CD14-positive monocyte (primary cell): Measurements from ENCODE around the gene SNN. TPM values are rescaled to one million over a fixed set of nuclear protein-coding genes. Genes with fewer than 3 reads are reported as not detected.

Source experiments
- DNase-seq, 3 donors: peaks; one replicate each; pipeline ENCODE4 v3.0.0-alpha.2; 2011 to 2022
- H2AFZ ChIP-seq: 2 replicates; pipeline ENCODE4 v1.6.0; 2012; ENCODE audit warnings: mild to moderate bottlenecking, low read depth, low read length, inconsistent platforms; ENCODE audit not compliant: insufficient read depth, poor library complexity, severe bottlenecking
- H3K27ac ChIP-seq, 2 donors: 1 replicate in 1 of 2; 2 replicates in 1 of 2; pipeline ENCODE4 v1.5.1; 2012 to 2013; ENCODE audit warnings: low read length in 2 of 2, control low read depth in 1 of 2, inconsistent platforms in 1 of 2, low read depth in 1 of 2, mild to moderate bottlenecking in 1 of 2
- H3K27me3 ChIP-seq, 2 donors: one replicate each; pipeline versions ENCODE4 v1.6.0 to v1.6.1; 2011 to 2013; ENCODE audit warnings: low read length in 2 of 2; ENCODE audit not compliant: control insufficient read depth in 2 of 2, insufficient read depth in 2 of 2
- H3K36me3 ChIP-seq, 2 donors: replicated peaks in 1 of 2; 1 replicate in 1 of 2; 2 replicates in 1 of 2; pipeline versions ENCODE4 v1.5.1 to v1.6.1; 2012 to 2013; ENCODE audit warnings: low read length in 2 of 2, control low read depth in 1 of 2, inconsistent platforms in 1 of 2, mild to moderate bottlenecking in 1 of 2; ENCODE audit not compliant: insufficient read depth in 2 of 2, control insufficient read depth in 1 of 2
- H3K4me1 ChIP-seq, 2 donors: 1 replicate in 1 of 2; 2 replicates in 1 of 2; pipeline versions ENCODE4 v1.5.1 to v1.6.1; 2012 to 2013; ENCODE audit warnings: low read length in 2 of 2, control low read depth in 1 of 2, inconsistent platforms in 1 of 2, mild to moderate bottlenecking in 1 of 2, moderate library complexity in 1 of 2; ENCODE audit not compliant: insufficient read depth in 2 of 2, control insufficient read depth in 1 of 2
- H3K4me2 ChIP-seq: replicated peaks from 2 replicates; pipeline ENCODE3; 2012; ENCODE audit warnings: low read length, moderate library complexity, mild to moderate bottlenecking; ENCODE audit not compliant: poor library complexity, severe bottlenecking; ENCODE audit errors: extremely low read depth
- H3K4me3 ChIP-seq, 3 experiments: fragments of 200-600 bp in 1 of 3; sonication (generic) in 1 of 3; replicated peaks in 1 of 3; 1 replicate in 2 of 3; 2 replicates in 1 of 3; pipeline ENCODE4 v1.5.1; 2011 to 2013; ENCODE audit warnings: low read length in 3 of 3, mild to moderate bottlenecking in 3 of 3, control low read depth in 2 of 3, low read depth in 2 of 3, inconsistent platforms in 1 of 3, moderate library complexity in 1 of 3
- H3K79me2 ChIP-seq: 2 replicates; pipeline ENCODE4 v1.6.0; 2012; ENCODE audit warnings: mild to moderate bottlenecking, control low read depth, inconsistent platforms, low read length, moderate library complexity; ENCODE audit not compliant: insufficient read depth
- H3K9ac ChIP-seq: 2 replicates; pipeline ENCODE4 v1.6.0; 2017; ENCODE audit warnings: low read length, mild to moderate bottlenecking; ENCODE audit not compliant: insufficient read depth, poor library complexity, severe bottlenecking
- H3K9me3 ChIP-seq, 2 donors: replicated peaks in 1 of 2; 1 replicate in 1 of 2; 2 replicates in 1 of 2; pipeline versions ENCODE4 v1.5.1 to v1.6.1; 2012 to 2013; ENCODE audit warnings: low read length in 2 of 2, control low read depth in 1 of 2; ENCODE audit not compliant: control insufficient read depth in 1 of 2, insufficient read depth in 1 of 2
- H4K20me1 ChIP-seq: 2 replicates; pipeline ENCODE4 v1.6.0; 2012; ENCODE audit warnings: mild to moderate bottlenecking, low read length, control low read depth, moderate library complexity; ENCODE audit not compliant: insufficient read depth
- H3K27ac Mint-ChIP-seq, 7 donors: one replicate each; pipeline ENCODE4 v1.8.0; 2020; ENCODE audit warnings: mild to moderate bottlenecking in 7 of 7, mixed read lengths in 7 of 7, moderate library complexity in 6 of 7, inconsistent platforms in 2 of 7
- H3K27me3 Mint-ChIP-seq, 3 donors: one replicate each; pipeline ENCODE4 v1.8.0; 2021 to 2022; ENCODE audit warnings: low read depth in 3 of 3, mild to moderate bottlenecking in 3 of 3, mixed read lengths in 3 of 3, moderate library complexity in 3 of 3, inconsistent platforms in 1 of 3
- H3K36me3 Mint-ChIP-seq, 2 donors: one replicate each; pipeline ENCODE4 v1.8.0; 2020; ENCODE audit warnings: mixed read lengths in 2 of 2, inconsistent platforms in 1 of 2, mild to moderate bottlenecking in 1 of 2
- H3K4me1 Mint-ChIP-seq: one replicate; pipeline ENCODE4 v1.8.0; 2020; ENCODE audit warnings: mild to moderate bottlenecking, mixed read lengths
- H3K4me3 Mint-ChIP-seq, 2 donors: one replicate each; pipeline ENCODE4 v1.8.0; 2020; ENCODE audit warnings: mild to moderate bottlenecking in 2 of 2, mixed read lengths in 2 of 2, moderate library complexity in 1 of 2
- H3K9me3 Mint-ChIP-seq, 7 donors: one replicate each; pipeline ENCODE4 v1.8.0; 2020 to 2022; ENCODE audit warnings: mixed read lengths in 7 of 7, mild to moderate bottlenecking in 6 of 7, moderate library complexity in 6 of 7, inconsistent platforms in 2 of 7
- CTCF ChIP-seq: fragments of 200-600 bp; IDR thresholded peaks from one replicate; pipeline ENCODE4 v1.8.0; 2022; ENCODE audit warnings: antibody characterized with exemption, mild to moderate bottlenecking
- WGBS: methylation state at CpG from one replicate; pipeline ENCODE4 v1.1.5; 2013; ENCODE audit warnings: missing lambda C conversion rate; ENCODE audit not compliant: insufficient coverage; 5-methylcytosine and 5-hydroxymethylcytosine counted together
- intact Hi-C, 2 donors: fragments of 100-400 bp; cut with micrococcal nuclease; formaldehyde crosslinking; loops; one replicate each; pipeline versions ENCODE4 v1.15.0 to v1.15.1; 2023
- polyA plus RNA-seq, 3 donors: library from polyadenylated mRNA; depleted of rRNA in 1 of 3; unstranded in 2 of 3; stranded (reverse) in 1 of 3; fragments of 300-500 nt in 2 of 3; fragments of >200 nt in 1 of 3; fragmentation: Illumina TruSeq in 2 of 3; gene quantifications; 1 replicate in 2 of 3; 2 replicates in 1 of 3; pipeline ENCODE4 v1.2.3, GENCODE V29; 2012 to 2021

The SNN gene
- polyA plus RNA-seq, 3 donors: 89.4 to 111 (median 91.7) TPM

DNA sequence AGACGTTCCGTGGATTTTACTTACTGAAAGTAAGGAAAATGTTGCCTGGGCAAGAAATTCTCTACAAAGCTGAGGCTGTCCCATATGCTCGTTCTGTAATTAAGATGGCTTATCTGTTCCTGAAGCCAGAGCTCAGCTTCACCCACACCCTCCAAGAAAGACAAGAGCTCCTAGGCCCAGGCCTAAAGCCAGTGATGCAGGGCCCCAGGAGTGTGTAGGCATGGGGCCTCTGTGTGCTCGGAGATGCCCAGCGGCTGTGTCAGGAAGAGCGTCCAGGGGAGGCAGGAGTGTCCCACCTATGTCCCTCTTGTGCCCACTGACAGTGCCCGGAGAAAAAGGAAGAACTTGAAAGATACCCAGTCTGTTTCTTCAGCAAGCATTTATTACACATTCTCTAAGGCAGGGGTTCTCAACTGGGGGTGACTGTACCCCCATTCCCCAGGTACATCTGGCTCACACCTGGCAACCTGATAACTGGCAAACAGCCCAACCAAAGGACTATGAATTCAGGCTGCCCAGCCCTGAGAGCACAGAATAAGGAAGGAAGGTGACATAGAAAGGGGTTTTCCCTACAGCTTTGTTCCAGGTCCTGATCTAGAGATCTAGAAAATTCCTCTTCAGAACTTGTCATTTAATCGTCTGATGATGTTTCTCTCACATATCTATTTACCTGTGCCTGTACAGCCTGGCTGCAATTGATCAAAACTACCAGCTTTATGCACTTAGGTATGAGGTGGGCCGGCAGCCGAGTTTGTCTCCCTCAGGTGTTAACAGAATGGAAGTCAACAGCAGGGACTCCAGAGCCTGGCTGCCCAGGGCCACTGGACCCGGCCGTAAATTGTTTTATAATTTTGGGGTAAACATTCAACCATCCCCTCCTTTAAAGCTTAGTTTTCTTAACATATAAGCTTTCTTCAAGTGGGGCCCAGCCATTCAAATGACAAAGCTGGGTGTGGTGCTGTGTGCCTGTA, 12.0 kb downstream of the SNN start:
- no peak overlapping the region for H3K4me3 Mint-ChIP-seq
- Histone ChIP-seq H3K4me3 (no peak overlapping the region), H3K79me2 (peaks cover 42% of the 10 kb centered on the region), H4K20me1 (peaks cover 74% of the 10 kb centered on the region), H3K4me1 (peaks cover 62 to 74% of the 10 kb centered on the region in 2 donors), H3K27me3 (no peaks in the 10 kb centered on the region), H2AFZ (no peak overlapping the region), H3K4me2 (no peak overlapping the region), H3K36me3 (peaks cover 62 to 84% of the 10 kb centered on the region in 2 donors), H3K27ac (no peak overlapping the region), H3K9me3 (no peaks in the 10 kb centered on the region), H3K9ac (no peak overlapping the region)
- DNase-seq: peak in 2 of 3 donors; percentile 24 to 50
- peaks cover 75% of the 10 kb centered on the region for H3K4me1 Mint-ChIP-seq
- 98% methylated on average over 5 of the region's 12 CpGs for WGBS
- peaks cover 0 to 2% (median 0%) of the 10 kb centered on the region in 3 donors for H3K27me3 Mint-ChIP-seq
- intact Hi-C loops: no loop called here
- no peaks in the 10 kb centered on the region for H3K9me3 Mint-ChIP-seq
- H3K36me3 Mint-ChIP-seq: peaks cover 78 to 87% of the 10 kb centered on the region in 2 donors
- no peak for TF ChIP-seq CTCF
- H3K27ac Mint-ChIP-seq: peak overlapping the region; percentile 40 to 88 (median 81)

DNA sequence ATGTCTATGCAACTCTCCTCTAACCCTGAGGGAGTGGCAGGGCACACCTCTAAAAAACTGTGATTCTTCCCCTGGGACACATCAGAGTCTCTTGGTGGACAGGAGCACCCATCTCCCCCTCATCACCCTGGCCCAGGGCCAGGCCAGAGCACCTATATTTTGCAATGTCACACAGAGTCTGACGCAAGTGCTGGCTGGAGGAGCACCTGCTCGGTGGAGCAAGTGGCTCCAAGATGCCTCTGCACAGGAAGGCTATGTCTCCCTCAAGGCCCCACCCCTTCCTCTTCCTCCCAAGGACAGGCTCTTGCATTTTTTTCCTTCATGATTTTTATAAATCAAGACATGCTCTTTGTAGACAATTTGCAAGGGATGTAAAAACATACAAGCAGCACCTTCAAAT, 13.3 kb downstream of the SNN start:
- peaks cover 61 to 68% of the 10 kb centered on the region in 2 donors for H3K4me1 ChIP-seq

More for the DNA sequence above, 13.3 kb downstream of the SNN start:
- 0% methylated on average over 2 of the region's 2 CpGs for WGBS
- Mint-ChIP-seq H3K27ac (peak overlapping the region; percentile 16 to 82 (median 81)), H3K36me3 (peaks cover 78 to 87% of the 10 kb centered on the region in 2 donors), H3K4me3 (peak overlapping the region in 1 of 2 donors; percentile 37), H3K9me3 (no peaks in the 10 kb centered on the region), H3K27me3 (no peaks in the 10 kb centered on the region), H3K4me1 (peaks cover 68% of the 10 kb centered on the region)
- Histone ChIP-seq H3K27me3 (no peaks in the 10 kb centered on the region), H3K36me3 (peaks cover 58 to 84% of the 10 kb centered on the region in 2 donors), H3K4me3 (peak overlapping the region in 1 of 3 experiments; percentile 19), H3K9me3 (no peaks in the 10 kb centered on the region), H4K20me1 (peaks cover 61% of the 10 kb centered on the region), H3K79me2 (peaks cover 37% of the 10 kb centered on the region), H3K9ac (no peak overlapping the region), H3K4me2 (peak overlapping the region; percentile 19), H2AFZ (no peak overlapping the region), H3K27ac (peak overlapping the region; percentile 31 to 58)
- intact Hi-C loops: no loop called here
- no peak for TF ChIP-seq CTCF
- DNase-seq: peak in 2 of 3 donors; percentile 37 to 54
